Measurements from ENCODE around the gene KCP. TPM values are rescaled to one million over a fixed set of nuclear protein-coding genes. Genes with fewer than 3 reads are reported as not detected.
A peak's percentile ranks its signal among the peaks of the same experiment; 100 is the strongest.

KCP gene
- total and polyA plus RNA-seq, 8 donors, result 0.73 to 2.3 (median 1.6) TPM; not detected in 5

- peaks cover 0 to 69% (median 38%) of the 10 kb centered on the region in 4 donors for H3K36me3 ChIP-seq
These were observed 73.0 kb downstream of the KCP start for GRCh38 chr7:128837521-128837921.

DNA sequence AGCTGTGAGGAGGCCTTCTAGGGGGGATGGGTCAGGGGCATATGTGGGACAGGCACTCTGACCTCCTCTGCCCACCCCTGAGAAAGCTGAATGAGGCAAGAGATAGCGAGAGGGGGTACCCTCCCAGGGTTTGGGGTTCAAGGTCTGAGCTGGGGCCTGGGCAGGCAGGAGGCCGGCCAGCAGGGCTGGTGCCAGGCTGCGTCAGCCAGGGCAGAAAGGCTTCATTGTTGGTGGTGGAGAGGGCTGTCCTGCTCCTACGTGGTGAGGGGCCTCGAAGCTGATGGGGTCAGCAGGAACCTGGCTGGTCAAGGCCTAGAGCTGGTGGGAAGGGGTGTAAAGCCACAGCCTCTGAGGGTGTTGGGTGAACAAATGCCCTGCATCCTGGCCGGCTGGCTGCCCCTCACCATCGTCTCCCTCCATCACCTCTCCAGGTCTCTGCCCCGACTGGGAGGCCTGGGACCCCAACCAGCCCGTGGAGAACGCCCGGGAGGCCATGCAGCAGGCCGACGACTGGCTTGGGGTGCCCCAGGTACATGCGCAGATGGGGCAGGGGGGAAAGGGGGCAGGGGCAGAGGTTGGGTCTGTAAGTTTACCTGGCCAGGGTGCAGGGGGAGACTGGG, 73.7 kb downstream of the KCP start:
- peaks cover 0 to 21% (median 4%) of the 10 kb centered on the region in 3 donors for H3K27me3 ChIP-seq
- no peak overlapping the region for H3K4me3 ChIP-seq
- intact Hi-C loops (cut with DNase I; ENCODE audit: low total_unique reads), result no loop called here
- H3K36me3 ChIP-seq, result peaks cover 0 to 66% (median 34%) of the 10 kb centered on the region in 4 donors
- TF ChIP-seq POLR2A (IDR thresholded peaks at IDR 0.05) (no peak), POLR2AphosphoS5 (IDR thresholded peaks at IDR 0.05) (no peak), EP300 (IDR thresholded peaks at IDR 0.05) (no peak)
- TF ChIP-seq, protein P1, sequence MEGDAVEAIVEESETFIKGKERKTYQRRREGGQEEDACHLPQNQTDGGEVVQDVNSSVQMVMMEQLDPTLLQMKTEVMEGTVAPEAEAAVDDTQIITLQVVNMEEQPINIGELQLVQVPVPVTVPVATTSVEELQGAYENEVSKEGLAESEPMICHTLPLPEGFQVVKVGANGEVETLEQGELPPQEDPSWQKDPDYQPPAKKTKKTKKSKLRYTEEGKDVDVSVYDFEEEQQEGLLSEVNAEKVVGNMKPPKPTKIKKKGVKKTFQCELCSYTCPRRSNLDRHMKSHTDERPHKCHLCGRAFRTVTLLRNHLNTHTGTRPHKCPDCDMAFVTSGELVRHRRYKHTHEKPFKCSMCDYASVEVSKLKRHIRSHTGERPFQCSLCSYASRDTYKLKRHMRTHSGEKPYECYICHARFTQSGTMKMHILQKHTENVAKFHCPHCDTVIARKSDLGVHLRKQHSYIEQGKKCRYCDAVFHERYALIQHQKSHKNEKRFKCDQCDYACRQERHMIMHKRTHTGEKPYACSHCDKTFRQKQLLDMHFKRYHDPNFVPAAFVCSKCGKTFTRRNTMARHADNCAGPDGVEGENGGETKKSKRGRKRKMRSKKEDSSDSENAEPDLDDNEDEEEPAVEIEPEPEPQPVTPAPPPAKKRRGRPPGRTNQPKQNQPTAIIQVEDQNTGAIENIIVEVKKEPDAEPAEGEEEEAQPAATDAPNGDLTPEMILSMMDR (IDR thresholded peaks at IDR 0.05), result no peak
- H3K4me1 ChIP-seq, result peaks cover 13 to 57% (median 20%) of the 10 kb centered on the region in 4 donors
- H3K27ac ChIP-seq, result peak overlapping the region in 4 of 5 donors; percentile 8 to 95 (median 70)
- no peak for DNase-seq
- H3K9me3 ChIP-seq, result no peaks in the 10 kb centered on the region
- WGBS, 5 donors, result 83 to 92% (median 88%) methylated on average over 7 to 14 of the region's 14 CpGs

More at GRCh38 chr7:128837521-128837921, 73.0 kb downstream of the KCP start:
- H3K4me3 ChIP-seq, result no peak overlapping the region
- peaks cover 8 to 50% (median 16%) of the 10 kb centered on the region in 4 donors for H3K4me1 ChIP-seq
- H3K27ac ChIP-seq, result peak overlapping the region in 2 of 5 donors; percentile 73 to 95
- 91 to 97% (median 95%) methylated on average over 5 to 16 of the region's 16 CpGs for WGBS, 5 donors
- TF ChIP-seq EP300 (IDR thresholded peaks at IDR 0.05) (no peak), POLR2A (IDR thresholded peaks at IDR 0.05) (no peak)
- TF ChIP-seq, protein P1 (IDR thresholded peaks at IDR 0.05), result no peak
- H3K27me3 ChIP-seq, result peaks cover 0 to 14% (median 0%) of the 10 kb centered on the region in 3 donors
- H3K9me3 ChIP-seq, result no peaks in the 10 kb centered on the region
- DNase-seq, result no peak
- intact Hi-C loops (cut with DNase I; ENCODE audit: low total_unique reads), result no loop called here

DNA sequence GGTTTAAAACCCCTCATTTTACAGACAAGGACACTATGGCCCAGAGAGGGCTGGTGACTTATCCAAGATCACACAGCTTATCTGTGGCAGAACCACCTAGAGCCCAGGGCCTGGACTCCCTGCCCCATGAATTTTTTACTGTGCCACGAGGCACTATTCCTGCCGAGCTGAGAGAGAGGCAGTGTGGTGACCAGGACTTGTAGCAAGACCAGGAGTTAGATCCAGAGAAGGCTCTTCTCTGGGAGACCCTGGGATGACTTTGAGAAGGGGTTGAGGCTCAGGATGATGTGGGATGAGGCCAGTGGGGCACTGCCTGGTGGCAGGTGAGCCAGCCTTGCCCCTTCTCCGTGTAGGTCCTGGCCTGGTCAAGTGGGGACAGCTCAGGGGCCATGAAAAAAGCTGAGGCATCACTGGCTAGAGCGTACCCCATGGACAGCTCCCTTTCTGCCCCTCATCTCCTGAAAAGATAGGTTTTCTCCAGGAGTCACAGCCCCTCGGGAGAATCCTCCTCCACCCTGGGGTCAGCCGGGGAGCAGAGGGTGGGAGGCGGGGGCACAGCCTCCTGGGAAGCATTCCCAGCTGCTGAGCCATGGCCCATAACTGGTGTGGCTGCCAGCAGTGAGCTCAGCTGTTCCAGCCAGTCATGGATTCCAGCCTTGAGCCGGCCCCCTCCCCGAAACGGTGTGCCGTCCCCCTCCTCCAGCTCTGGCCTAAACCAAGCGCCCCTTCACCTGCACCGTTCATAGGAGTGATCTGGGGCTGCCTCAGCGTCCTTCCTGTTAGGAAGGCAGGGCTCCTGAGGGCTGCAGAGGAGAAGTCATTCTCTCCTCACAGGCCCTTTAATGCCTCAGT, 74.5 kb downstream of the KCP start:
- no peak for TF ChIP-seq POLR2A (IDR thresholded peaks at IDR 0.05)
- TF ChIP-seq EP300 (IDR thresholded peaks at IDR 0.05), result no peak
- TF ChIP-seq POLR2AphosphoS5 (IDR thresholded peaks at IDR 0.05), result no peak
- TF ChIP-seq, protein P1 (IDR thresholded peaks at IDR 0.05), result no peak
- Histone ChIP-seq H3K9me3 (no peaks in the 10 kb centered on the region), H3K4me1 (peaks cover 21 to 65% (median 27%) of the 10 kb centered on the region in 4 donors), H3K36me3 (peaks cover 0 to 59% (median 31%) of the 10 kb centered on the region in 4 donors), H3K27ac (peak overlapping the region in 4 of 5 donors; percentile 8 to 95 (median 70)), H3K4me3 (peak overlapping the region in 1 of 4 donors; percentile 11), H3K27me3 (peaks cover 0 to 29% (median 13%) of the 10 kb centered on the region in 3 donors)
- peak in 1 of 2 donors; percentile 57 for DNase-seq
- intact Hi-C loops (cut with DNase I; ENCODE audit: low total_unique reads), result no loop called here
- WGBS, 5 donors, result 67 to 83% (median 81%) methylated on average over 8 to 14 of the region's 14 CpGs

DNA sequence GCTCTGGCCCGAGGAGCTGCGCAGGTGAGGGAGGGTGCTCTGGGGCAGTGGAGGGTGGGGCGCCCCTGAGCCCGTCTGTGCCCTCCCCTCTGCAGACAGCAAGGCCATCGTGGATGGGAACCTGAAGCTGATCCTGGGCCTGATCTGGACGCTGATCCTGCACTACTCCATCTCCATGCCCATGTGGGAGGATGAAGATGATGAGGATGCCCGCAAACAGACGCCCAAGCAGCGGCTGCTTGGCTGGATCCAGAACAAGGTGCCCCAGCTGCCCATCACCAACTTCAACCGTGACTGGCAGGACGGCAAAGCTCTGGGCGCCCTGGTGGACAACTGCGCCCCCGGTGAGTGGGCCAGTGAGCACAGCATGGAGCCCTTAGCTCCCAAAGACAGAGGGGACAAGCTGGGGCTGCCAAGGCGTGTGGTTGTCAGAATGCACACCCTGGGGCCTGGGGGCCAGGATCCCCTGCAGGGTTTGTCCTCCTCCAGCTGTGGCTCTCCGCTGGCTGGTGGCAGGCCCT, 75.2 kb downstream of the KCP start:
- H3K4me1 ChIP-seq, result peaks cover 23 to 72% (median 35%) of the 10 kb centered on the region in 4 donors
- DNase-seq, result no peak
- peak overlapping the region in 3 of 5 donors; percentile 68 to 95 (median 73) for H3K27ac ChIP-seq

More for the DNA sequence above, 75.2 kb downstream of the KCP start:
- WGBS, 5 donors, result 73 to 89% (median 86%) methylated on average over 4 to 16 of the region's 16 CpGs
- H3K27me3 ChIP-seq, result peaks cover 0 to 36% (median 20%) of the 10 kb centered on the region in 3 donors
- TF ChIP-seq POLR2A (IDR thresholded peaks at IDR 0.05) (no peak), EP300 (IDR thresholded peaks at IDR 0.05) (no peak), POLR2AphosphoS5 (IDR thresholded peaks at IDR 0.05) (no peak)
- TF ChIP-seq, protein P1 (IDR thresholded peaks at IDR 0.05), result no peak
- no peaks in the 10 kb centered on the region for H3K9me3 ChIP-seq
- intact Hi-C loops (cut with DNase I; ENCODE audit: low total_unique reads), result no loop called here
- peak overlapping the region in 1 of 4 donors; percentile 47 for H3K4me3 ChIP-seq
- H3K36me3 ChIP-seq, result peaks cover 0 to 52% (median 28%) of the 10 kb centered on the region in 4 donors

Data from stomach (tissue), 9 donors.